GM19193 (cell line): Measurements from ENCODE around the gene MPPED1.

Source experiments
- POLR2A ChIP-seq: IDR thresholded peaks from 4 replicates; pipeline ENCODE4 v1.6.1; 2011; ENCODE audit not compliant: insufficient read depth, insufficient read length; ENCODE audit errors: extremely low read depth

MPPED1 gene

DNA sequence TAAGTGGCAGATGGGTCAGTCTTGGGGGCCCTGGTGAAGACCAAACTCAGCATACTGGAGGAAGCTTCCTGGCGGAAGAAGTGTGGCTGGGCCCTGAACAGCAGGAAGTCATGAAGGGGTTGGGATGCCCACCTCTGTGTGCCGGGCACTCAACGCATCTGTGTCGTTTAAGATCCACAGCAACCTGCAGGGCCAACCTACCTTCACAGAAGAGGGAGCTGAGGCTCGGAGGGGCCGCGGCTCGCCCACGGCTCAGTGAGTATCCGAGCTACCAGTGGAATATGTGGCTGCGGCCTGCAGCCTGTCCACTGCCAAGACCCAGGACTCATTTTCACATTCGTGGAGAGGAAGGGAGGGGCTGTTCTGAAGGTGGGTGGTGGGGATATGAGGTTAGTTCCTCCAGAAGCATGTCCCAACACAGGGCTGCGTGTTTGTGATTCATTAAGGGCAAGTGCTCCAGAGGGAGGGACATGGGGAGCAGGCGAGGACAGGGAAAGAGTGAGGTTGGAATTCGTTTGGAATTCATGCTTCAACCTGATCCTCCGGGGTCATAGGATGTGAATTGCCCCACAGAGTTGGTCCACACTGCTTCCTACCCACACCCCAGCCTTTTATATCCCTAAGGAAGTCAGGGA, 99.6 kb downstream of the MPPED1 start:
- no peak for TF ChIP-seq POLR2A

GRCh38 chr22:43512279-43512678, 100.5 kb downstream of the MPPED1 start:
- TF ChIP-seq POLR2A, result no peak

GRCh38 chr22:43514476-43515157, 102.8 kb downstream of the MPPED1 start:
- no peak for TF ChIP-seq POLR2A

GRCh38 chr22:43515411-43515810, 103.6 kb downstream of the MPPED1 start:
- TF ChIP-seq POLR2A, result no peak

DNA sequence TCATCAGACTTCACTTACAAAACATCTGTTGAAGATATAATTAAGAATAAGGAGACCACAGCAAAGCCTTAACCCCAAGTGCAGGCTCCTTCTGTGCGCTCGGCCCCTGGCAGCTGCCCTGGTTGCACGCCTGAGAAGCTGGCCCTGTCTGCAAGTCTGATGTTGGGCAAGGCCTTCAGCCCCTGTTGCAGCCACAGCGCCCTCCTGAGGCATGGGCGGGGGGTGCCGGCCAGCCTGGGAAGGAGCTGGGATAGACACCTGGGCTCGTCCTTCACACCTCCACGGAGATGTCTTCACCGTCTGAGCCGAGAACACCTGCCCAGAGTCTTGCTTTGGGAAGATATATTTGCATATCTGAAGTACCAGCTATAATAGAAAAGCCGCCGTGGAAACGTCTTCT, 104.1 kb downstream of the MPPED1 start:
- no peak for TF ChIP-seq POLR2A

DNA sequence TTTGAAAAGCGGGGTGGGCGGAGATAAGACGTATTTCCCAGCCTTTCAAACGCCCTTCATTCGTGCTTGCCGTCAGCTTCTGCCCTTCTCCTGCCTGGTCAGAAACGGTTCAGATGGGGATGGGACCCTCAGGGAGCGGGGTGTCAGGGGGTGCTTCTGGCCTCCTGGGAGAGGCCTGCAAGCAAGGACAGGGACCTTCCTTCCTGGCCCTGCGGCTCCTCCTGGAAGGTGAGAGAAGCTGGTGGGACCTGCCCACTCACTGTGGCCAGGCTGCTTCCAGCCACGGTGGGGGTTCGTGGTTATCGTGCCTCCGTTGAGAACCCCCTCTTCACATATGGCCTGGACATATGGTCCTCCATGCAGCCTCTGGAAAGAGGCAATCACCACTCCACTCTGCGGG, 104.6 kb downstream of the MPPED1 start:
- TF ChIP-seq POLR2A, result no peak

- no peak for TF ChIP-seq POLR2A
Observed at GRCh38 chr22:43516996-43517635, 105.3 kb downstream of the MPPED1 start.

DNA sequence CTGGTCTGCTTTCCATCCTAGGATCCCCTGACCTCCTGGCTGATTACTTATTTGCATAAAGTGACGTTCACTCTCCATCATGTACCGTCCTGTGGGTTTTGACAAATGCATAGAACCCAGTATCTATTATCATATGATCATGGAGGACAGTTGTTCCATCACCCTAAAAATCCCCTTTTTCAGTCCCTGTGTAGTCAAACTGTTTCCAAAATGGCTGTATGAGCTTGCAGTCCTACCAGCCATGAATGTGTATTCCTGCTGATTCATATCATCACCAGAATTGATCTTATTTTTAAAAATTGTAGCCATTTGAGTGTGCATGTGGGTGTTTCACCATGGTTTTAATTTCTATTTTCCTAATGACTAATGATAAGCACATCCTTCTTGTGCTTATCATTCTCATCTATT, 108.8 kb downstream of the MPPED1 start:
- TF ChIP-seq POLR2A, result no peak

- no peak for TF ChIP-seq POLR2A
Observed at GRCh38 chr22:43521716-43522115, 109.9 kb downstream of the MPPED1 start.

GRCh38 chr22:43526117-43526655, 114.4 kb downstream of the MPPED1 start:
- no peak for TF ChIP-seq POLR2A

DNA sequence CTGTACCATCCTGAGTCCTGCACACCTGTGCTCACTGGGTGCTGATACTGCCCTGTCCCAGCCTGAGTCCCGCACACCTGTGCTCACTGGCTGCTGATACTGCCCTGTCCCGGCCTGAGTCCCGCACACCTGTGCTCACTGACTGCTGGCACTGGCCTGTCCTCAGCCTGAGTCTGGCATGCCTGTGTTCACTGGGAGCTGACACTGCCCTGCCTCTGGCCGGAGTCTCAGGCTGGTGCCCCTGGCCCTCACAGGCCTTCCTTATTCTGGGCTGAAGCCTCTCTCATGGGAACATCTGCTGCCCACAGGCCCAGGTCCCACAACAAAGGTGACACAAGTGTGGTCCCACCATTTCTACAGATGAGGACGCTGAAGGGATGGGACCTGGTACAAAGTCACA, 115.1 kb downstream of the MPPED1 start:
- TF ChIP-seq POLR2A, result no peak

- no peak for TF ChIP-seq POLR2A
Observed at GRCh38 chr22:43528601-43529360, 117.0 kb downstream of the MPPED1 start.

GRCh38 chr22:43529461-43529860, 117.6 kb downstream of the MPPED1 start:
- TF ChIP-seq POLR2A, result no peak

DNA sequence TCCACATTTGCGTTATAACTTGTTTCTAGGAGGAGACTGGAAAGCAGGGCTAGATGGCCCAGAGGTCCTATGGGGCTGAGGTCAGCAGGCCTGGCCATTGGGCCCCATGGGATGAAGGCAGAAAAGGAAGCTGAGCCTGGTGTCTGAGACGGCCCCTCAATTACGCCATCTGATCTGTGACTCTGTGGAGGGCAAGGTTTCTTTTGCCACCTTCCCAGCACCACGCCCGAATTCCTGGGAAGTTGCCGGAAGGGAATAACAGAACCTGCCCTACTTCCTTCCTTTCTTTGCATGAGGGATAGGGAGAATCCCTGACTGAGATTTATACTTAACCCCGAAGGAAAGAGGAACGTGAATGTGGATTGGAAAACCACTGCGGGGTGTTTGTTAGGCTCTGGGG, 118.1 kb downstream of the MPPED1 start:
- no peak for TF ChIP-seq POLR2A

- no peak for TF ChIP-seq POLR2A
Observed at GRCh38 chr22:43530349-43531201, 118.8 kb downstream of the MPPED1 start.

GRCh38 chr22:43531651-43532050, 119.8 kb downstream of the MPPED1 start:
- no peak for TF ChIP-seq POLR2A
